Measurements from ENCODE around the gene CHRM1.

DNA sequence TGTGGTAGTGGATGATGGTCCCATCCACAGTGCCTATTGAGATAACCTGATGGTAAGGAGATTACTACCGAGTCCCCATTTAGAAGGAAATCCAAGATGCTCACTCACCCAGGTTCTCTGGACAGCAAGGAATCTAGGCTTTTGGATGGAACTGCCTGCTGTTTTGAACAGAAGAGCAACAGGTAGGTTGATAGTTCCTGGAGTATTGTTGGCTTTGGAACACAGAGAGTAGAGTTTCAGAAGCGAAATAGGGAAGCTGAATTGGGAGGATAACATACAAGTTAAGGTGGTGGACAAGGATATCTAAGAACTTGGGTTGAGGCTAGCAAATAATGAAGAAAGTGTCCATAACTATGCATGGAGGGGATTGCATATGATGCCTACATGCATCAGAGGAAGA lies 36.0 kb upstream of the CHRM1 start:
- TF ChIP-seq, protein P1, sequence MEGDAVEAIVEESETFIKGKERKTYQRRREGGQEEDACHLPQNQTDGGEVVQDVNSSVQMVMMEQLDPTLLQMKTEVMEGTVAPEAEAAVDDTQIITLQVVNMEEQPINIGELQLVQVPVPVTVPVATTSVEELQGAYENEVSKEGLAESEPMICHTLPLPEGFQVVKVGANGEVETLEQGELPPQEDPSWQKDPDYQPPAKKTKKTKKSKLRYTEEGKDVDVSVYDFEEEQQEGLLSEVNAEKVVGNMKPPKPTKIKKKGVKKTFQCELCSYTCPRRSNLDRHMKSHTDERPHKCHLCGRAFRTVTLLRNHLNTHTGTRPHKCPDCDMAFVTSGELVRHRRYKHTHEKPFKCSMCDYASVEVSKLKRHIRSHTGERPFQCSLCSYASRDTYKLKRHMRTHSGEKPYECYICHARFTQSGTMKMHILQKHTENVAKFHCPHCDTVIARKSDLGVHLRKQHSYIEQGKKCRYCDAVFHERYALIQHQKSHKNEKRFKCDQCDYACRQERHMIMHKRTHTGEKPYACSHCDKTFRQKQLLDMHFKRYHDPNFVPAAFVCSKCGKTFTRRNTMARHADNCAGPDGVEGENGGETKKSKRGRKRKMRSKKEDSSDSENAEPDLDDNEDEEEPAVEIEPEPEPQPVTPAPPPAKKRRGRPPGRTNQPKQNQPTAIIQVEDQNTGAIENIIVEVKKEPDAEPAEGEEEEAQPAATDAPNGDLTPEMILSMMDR (IDR thresholded peaks at IDR 0.05; ENCODE audit: borderline replicate concordance, extremely low read depth, low read length, poor library complexity, severe bottlenecking), result no peak
- no peak for TF ChIP-seq EZH2 (IDR thresholded peaks at IDR 0.05; ENCODE audit: borderline replicate concordance, low read depth, low read length, severe bottlenecking)

All from DND-41 (cell line).